Kidney (tissue), 22 donors: ENCODE data around the gene HSPA9. TPM values are rescaled to one million over a fixed set of nuclear protein-coding genes. Genes with fewer than 3 reads are reported as not detected.

ENCODE experiments used
- DNase-seq, 5 donors: peaks; one replicate each; pipeline ENCODE4 v3.0.0-alpha.2; 2013 to 2020
- FAIRE-seq: peaks from 2 replicates; lab custom pipeline; 2012; peaks lifted over from hg19 to GRCh38; lab: Jason Lieb, UNC
- H3K27ac ChIP-seq, 2 donors: one replicate each; pipeline ENCODE4 v1.7.0; 2013; ENCODE audit warnings: low read depth in 2 of 2, low read length in 2 of 2, inconsistent platforms in 1 of 2
- H3K27me3 ChIP-seq: one replicate; pipeline ENCODE4 v1.7.1; 2013; ENCODE audit warnings: low read length, inconsistent platforms; ENCODE audit not compliant: control insufficient read depth, insufficient read depth
- H3K36me3 ChIP-seq, 3 donors: one replicate each; pipeline versions ENCODE4 v1.7.0 to v1.7.1; 2013; ENCODE audit warnings: low read length in 3 of 3, control low read depth in 1 of 3, inconsistent platforms in 1 of 3; ENCODE audit not compliant: insufficient read depth in 3 of 3, control insufficient read depth in 2 of 3
- H3K4me1 ChIP-seq, 3 donors: one replicate each; pipeline versions ENCODE4 v1.7.0 to v1.7.1; 2013; ENCODE audit warnings: low read length in 3 of 3, inconsistent platforms in 1 of 3, low read depth in 1 of 3; ENCODE audit not compliant: control insufficient read depth in 2 of 3, insufficient read depth in 2 of 3
- H3K4me3 ChIP-seq, 3 donors: one replicate each; pipeline versions ENCODE4 v1.7.0 to v1.8.1; 2013; ENCODE audit warnings: low read length in 3 of 3, control low read depth in 1 of 3, inconsistent platforms in 1 of 3
- H3K9ac ChIP-seq, 3 donors: one replicate each; pipeline versions ENCODE4 v1.7.0 to v1.7.1; 2013; ENCODE audit warnings: low read length in 3 of 3, control low read depth in 1 of 3, inconsistent platforms in 1 of 3
- H3K9me3 ChIP-seq, 3 donors: one replicate each; pipeline versions ENCODE4 v1.7.0 to v1.7.1; 2013; ENCODE audit warnings: low read length in 3 of 3, control low read depth in 1 of 3, inconsistent platforms in 1 of 3; ENCODE audit not compliant: control insufficient read depth in 2 of 3, insufficient read depth in 1 of 3
- CTCF ChIP-seq: IDR thresholded peaks from 3 replicates; pipeline ENCODE4 v1.5.1; 2012; ENCODE audit warnings: mild to moderate bottlenecking, moderate library complexity, borderline replicate concordance; ENCODE audit not compliant: insufficient read depth; ENCODE audit errors: extremely low read depth
- intact Hi-C: fragments of 100-400 bp; cut with DNase I; formaldehyde crosslinking; loops from one replicate; pipeline ENCODE4 v1.11.1; 2022
- long read RNA-seq, 10 donors: library from polyadenylated mRNA in 1 of 10; unstranded in 1 of 10; transcript quantifications; one replicate each; pipeline ENCODE4 v2.0.0 and lab custom pipeline, GENCODE V29; 2021 to 2026
- polyA plus RNA-seq: library from polyadenylated mRNA; stranded (reverse); fragments of 350-450 nt; fragmentation: Illumina TruSeq; extraction: RNeasy Lipid Tissue Mini Kit (QIAGEN cat#74804); gene quantifications from one replicate; pipeline ENCODE4 v1.2.3, GENCODE V29; 2014; ENCODE audit warnings: low read depth, low replicate concordance; ENCODE audit not compliant: insufficient read depth
- total RNA-seq: library from RNA; stranded (reverse); fragmentation: NEBNext Ultra II Directional; extraction: Animal tissue kit (Norgen Biotek cat#: 25700); gene quantifications from one replicate; pipeline ENCODE4 v1.2.1, GENCODE V29; 2021
- donor health status: control.
- donor health status: control.
- donor health status: control.
- donor health status: control.
- donor health status: control.
- donor health status: DM: yes; HTN: yes; CAD: no.
- donor health status: Normal renal cell carcinoma (clear cell type).

The HSPA9 gene
- total RNA-seq (192 TPM), polyA plus RNA-seq (331 TPM)
- long read RNA-seq, donor 1, full-length matches to known transcripts, result 31 of 43 reads
- long read RNA-seq, donor 1, partial matches to known transcripts, result 12 of 43 reads
- long read RNA-seq, donor 1, other reads (novel, unspliced or antisense), result 0 of 43 reads
- long read RNA-seq, donor 2, full-length matches to known transcripts, result 48 of 133 reads
- long read RNA-seq, donor 2, partial matches to known transcripts, result 85 of 133 reads
- long read RNA-seq, donor 2, other reads (novel, unspliced or antisense), result 0 of 133 reads
- long read RNA-seq, donor 3, full-length matches to known transcripts, result 69 of 125 reads
- long read RNA-seq, donor 3, partial matches to known transcripts, result 56 of 125 reads
- long read RNA-seq, donor 3, other reads (novel, unspliced or antisense), result 0 of 125 reads
- long read RNA-seq, donor 4, full-length matches to known transcripts, result 41 of 67 reads
- long read RNA-seq, donor 4, partial matches to known transcripts, result 20 of 67 reads
- long read RNA-seq, donor 4, other reads (novel, unspliced or antisense), result 6 of 67 reads
- long read RNA-seq, donor 5, full-length matches to known transcripts, result 2 of 2 reads
- long read RNA-seq, donor 5, partial matches to known transcripts, result 0 of 2 reads
- long read RNA-seq, donor 5, other reads (novel, unspliced or antisense), result 0 of 2 reads
- long read RNA-seq, donor 6, full-length matches to known transcripts, result 51 of 118 reads
- long read RNA-seq, donor 6, partial matches to known transcripts, result 67 of 118 reads
- long read RNA-seq, donor 6, other reads (novel, unspliced or antisense), result 0 of 118 reads
- long read RNA-seq, donor 7, full-length matches to known transcripts, result 185 of 216 reads
- long read RNA-seq, donor 7, partial matches to known transcripts, result 13 of 216 reads
- long read RNA-seq, donor 7, other reads (novel, unspliced or antisense), result 18 of 216 reads
- long read RNA-seq, donor 8, full-length matches to known transcripts, result 45 of 60 reads
- long read RNA-seq, donor 8, partial matches to known transcripts, result 15 of 60 reads
- long read RNA-seq, donor 8, other reads (novel, unspliced or antisense), result 0 of 60 reads
- long read RNA-seq, donor 9, full-length matches to known transcripts, result 29 of 36 reads
- long read RNA-seq, donor 9, partial matches to known transcripts, result 7 of 36 reads
- long read RNA-seq, donor 9, other reads (novel, unspliced or antisense), result 0 of 36 reads
- long read RNA-seq, donor 10, full-length matches to known transcripts, result 46 of 73 reads
- long read RNA-seq, donor 10, partial matches to known transcripts, result 27 of 73 reads
- long read RNA-seq, donor 10, other reads (novel, unspliced or antisense), result 0 of 73 reads

- H3K4me1 ChIP-seq, result peaks cover 0 to 3% (median 3%) of the 10 kb centered on the region in 3 donors
- H3K9me3 ChIP-seq, result no peaks in the 10 kb centered on the region
- peak within 1 kb of the TSS; percentile 95 to 97 (median 95) for H3K4me3 ChIP-seq
- peak within 1 kb of the TSS; percentile 95 to 100 (median 99) for H3K9ac ChIP-seq
- peak within 1 kb of the TSS; percentile 99 to 100 for H3K27ac ChIP-seq
- H3K36me3 ChIP-seq, result peaks cover 8 to 18% (median 17%) of the 10 kb centered on the region in 3 donors
- no peaks in the 10 kb centered on the region for H3K27me3 ChIP-seq
- FAIRE-seq, result peak; percentile 64
- TF ChIP-seq CTCF, result no peak
- peak; percentile 99 to 100 (median 99) for DNase-seq
- intact Hi-C loops, result no loop called here
Observed at GRCh38 chr5:138575194-138576015, at the start of gene HSPA9. Gene HSPA9 (minus strand): TSS chr5:138575401. CDS start chr5:138575318, 83 bp downstream.

- H3K27me3 ChIP-seq, result no peaks in the 10 kb centered on the region
- H3K4me1 ChIP-seq, result no peaks in the 10 kb centered on the region
- H3K9me3 ChIP-seq, result no peaks in the 10 kb centered on the region
- H3K4me3 ChIP-seq, result no peak overlapping the region
- no peak overlapping the region for H3K27ac ChIP-seq
- intact Hi-C loops, result no loop called here
- no peak for FAIRE-seq
- no peaks in the 10 kb centered on the region for H3K36me3 ChIP-seq
- peak in 1 of 5 donors; percentile 15 for DNase-seq
- H3K9ac ChIP-seq, result no peak overlapping the region
- TF ChIP-seq CTCF, result no peak
Observed at GRCh38 chr5:138623053-138623452, 47.9 kb upstream of the HSPA9 start.

DNA sequence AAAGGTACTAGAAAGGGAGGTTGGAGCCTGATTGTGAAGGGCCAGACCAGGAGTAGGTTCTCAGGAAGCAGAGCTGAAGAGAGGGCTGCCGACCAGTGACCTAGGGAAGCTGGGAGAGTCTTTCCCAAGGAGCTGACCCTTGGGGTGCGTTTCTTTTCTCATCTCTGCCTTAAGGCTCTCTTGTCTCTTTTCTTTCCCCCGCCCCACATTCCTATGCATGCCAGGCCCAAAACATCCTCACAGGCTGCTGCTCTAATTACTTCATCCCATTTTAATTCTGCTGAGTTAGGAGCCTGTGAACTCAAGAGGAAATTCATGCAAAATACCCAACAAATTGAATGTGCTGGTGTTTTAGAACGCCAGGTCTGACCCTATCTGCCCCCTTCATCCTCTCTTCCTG, 46.9 kb upstream of the HSPA9 start:
- no peaks in the 10 kb centered on the region for H3K9me3 ChIP-seq
- H3K4me3 ChIP-seq, result no peak overlapping the region
- peak in 1 of 5 donors; percentile 9 for DNase-seq
- no peak overlapping the region for H3K27ac ChIP-seq
- no peaks in the 10 kb centered on the region for H3K4me1 ChIP-seq
- intact Hi-C loops, result no loop called here
- no peak overlapping the region for H3K9ac ChIP-seq
- H3K27me3 ChIP-seq, result no peaks in the 10 kb centered on the region
- H3K36me3 ChIP-seq, result no peaks in the 10 kb centered on the region
- FAIRE-seq, result no peak
- TF ChIP-seq CTCF, result no peak
